NCI-H510A (cell line): ENCODE measurements around the gene PRDX4.
A peak's percentile ranks its signal among the peaks of the same experiment; 100 is the strongest.
"Not testable (repeated sequence)": the region's sequence is repeated elsewhere in the genome, so short reads cannot be mapped to it uniquely, and the experiment has no call there.

ENCODE experiments used
- DNase-seq: peaks from one replicate; lab custom pipeline; 2025; lab: John Stamatoyannopoulos, UW

PRDX4 gene

DNA sequence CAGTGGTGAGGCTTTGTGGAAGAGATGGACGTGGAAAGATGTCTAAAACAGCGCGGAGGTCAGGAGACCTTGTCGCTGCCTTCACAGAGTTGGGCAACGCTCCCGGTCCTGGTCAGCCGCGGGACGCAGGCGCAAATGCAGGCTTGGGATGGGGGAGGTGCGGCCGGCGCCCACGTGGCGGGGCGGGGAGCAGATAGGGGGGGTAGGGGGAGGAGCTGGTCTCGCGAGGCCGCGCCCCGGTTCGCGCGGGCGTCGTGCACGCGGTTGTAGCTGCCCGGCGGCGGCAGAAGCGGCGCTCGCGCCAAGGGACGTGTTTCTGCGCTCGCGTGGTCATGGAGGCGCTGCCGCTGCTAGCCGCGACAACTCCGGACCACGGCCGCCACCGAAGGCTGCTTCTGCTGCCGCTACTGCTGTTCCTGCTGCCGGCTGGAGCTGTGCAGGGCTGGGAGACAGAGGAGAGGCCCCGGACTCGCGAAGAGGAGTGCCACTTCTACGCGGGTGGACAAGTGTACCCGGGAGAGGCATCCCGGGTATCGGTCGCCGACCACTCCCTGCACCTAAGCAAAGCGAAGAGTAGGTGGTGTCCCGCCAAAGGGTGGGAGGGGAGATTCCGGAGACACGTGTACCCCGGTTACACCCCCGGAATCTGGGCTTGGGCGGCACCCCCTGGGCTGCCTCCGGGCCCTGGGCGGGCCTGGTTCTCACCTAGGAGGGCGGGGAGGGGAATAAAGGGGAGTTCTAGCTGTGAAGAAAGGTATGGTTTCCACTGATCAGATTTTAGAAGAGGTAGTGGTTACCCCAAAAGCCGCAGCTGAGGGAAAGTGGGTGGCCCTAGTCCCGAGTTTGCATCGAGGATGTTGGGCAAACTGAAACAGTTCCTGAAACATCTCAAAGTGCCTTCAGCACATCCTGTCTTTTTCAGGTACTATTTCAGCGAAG lies at the start of gene PRDX4:
TSS of gene PRDX4 (plus strand) at position 255 of the 939 bp plus-strand sequence. CDS start at position 333, 78 bp downstream.
- DNase-seq = peak; percentile 55

DNA sequence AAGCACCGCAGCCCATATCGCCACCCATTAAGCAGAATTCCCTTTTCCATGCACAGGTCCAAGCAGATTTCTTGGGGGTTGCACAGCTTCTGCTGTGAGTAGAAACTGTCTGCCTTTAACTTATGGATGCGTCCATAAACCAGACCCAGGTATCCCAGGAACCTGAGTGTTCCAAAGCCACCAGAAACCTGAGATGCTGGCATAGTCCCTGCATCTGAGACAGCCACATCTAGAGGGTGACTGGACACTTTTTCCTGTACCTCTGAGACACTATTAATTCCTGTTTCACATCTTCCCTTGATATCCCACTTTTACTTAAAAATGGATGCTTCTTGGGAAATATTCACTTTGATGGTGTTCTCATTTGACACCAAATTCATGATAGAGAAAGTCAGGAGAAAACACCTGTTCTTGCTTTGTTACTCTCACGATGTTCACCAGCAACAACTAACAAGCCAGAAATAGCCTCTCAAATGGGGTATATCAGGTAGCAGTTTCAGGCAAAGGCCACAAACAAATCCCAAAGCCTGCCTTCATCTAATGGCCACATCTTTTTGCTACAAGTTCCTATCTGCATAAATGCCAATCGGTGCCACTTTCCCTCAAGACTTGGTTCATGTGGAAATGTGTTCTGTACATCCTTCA lies 45.5 kb upstream of the PRDX4 start:
- DNase-seq = no peak

DNA sequence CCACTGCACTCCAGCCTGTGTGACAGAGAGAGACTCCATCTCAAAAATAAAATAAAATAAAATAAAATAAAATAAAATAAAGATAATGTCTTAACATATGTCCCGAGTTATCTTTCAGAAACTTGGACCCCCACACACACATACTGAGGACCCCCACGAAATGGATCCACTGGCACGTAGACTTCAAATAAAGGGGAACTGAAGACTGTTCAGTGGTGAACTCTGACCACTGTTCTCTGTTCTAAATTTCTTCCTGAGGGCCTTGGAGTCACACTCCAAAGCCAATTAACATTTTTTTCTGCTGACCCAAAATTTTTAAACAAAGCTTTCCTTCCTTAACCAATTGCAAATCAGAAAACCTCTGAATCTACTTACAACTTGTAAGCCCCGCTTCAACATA lies 43.5 kb upstream of the PRDX4 start:
- DNase-seq = no peak

DNA sequence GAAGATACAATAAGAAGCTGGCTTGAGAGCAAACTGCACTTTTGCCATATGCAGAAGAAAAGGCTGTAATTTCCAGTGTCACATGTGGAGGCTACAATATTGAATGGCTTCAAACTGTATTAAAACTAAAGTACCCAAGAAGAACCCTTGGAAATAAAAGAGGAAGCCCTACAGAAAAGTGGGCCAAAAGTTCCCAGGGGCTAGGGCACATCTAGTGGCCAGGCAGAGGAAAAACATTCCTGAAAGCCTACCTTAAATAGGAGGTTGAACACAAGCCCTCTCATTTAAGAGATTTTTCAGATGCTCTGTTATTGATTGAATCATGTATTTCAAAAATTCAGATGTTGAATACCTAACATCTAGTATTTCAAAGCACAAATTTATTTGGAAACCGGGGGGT lies 40.6 kb upstream of the PRDX4 start:
- no peak for DNase-seq

DNA sequence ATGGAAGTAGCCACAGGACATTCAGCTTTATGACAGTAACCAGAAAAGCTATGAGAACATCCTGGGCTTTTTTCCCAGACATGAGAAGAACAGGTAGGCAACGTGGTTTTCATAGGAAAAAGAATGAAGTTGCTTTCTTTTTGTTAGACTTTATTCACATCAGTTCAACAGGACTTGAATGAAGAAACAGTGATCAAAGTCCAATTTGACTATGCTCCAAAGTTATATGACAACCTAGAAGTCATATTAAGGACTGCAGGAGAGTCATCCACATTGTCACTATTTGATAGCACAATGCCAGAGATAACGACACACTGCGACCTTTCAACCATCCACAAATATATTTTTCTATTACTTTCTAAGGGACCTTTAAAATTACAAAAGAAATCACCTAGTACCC lies 39.2 kb upstream of the PRDX4 start:
- DNase-seq = no peak

DNA sequence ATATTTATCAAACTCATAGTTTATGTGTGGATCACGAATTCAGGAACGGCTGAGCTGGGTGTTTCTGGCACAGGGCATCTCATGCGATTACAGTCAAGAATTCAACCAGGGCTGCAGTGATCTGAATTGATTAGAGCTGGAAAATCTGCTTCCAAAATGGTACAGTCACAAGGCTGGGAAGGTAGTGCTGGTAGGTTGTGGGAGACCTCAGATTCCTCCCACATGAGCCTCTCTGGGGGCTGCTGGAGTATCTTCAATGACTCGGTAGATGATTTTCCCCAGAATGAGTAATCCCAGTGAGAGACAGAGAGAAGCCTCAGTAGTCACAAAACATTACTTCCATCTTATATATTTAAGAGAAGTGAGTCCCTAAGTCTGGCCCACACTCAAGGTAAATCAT lies 36.2 kb upstream of the PRDX4 start:
- no peak for DNase-seq

- DNase-seq = no peak
Measured at GRCh38 chrX:23633834-23634580, 33.3 kb upstream of the PRDX4 start.

DNA sequence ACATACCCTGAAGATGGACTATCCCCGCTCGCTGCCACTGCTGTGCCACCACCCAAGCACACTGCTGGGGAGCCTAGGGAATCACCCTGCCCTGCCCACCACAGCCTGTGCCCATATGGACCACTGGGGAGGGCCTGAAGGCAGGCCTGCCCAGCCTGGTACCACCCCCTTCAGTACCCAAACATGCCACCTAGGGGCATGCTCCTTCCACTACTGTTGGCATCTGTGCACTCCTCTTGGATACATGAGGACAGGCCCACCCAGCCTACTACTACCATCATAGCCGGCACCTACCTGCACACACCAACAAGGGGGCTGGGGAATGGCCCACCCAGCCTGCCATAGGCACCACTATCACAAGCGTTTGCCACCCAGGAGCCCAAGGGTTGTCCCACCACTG lies 30.1 kb upstream of the PRDX4 start:
- DNase-seq = no peak

- no peak for DNase-seq
Measured at GRCh38 chrX:23643020-23643419, 24.3 kb upstream of the PRDX4 start.

DNA sequence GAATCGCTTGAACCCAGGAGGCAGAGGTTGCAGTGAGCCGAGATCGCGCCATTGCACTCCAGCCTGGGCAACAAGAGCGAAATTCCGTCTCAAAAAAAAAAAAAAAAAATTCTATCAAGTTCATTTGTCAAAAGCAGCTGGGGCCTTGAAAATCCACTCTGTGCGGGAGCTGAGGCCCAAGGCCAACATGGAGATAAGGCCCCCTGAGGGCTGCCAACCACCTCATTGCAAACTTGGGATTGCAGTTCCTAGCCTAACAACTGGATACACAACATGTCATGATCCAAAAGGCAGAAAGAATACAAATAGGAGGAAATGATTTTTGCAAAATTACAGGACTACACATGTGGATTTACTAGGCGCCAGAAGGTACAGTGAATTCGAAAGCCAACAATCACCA lies 22.5 kb upstream of the PRDX4 start:
- no peak for DNase-seq

DNA sequence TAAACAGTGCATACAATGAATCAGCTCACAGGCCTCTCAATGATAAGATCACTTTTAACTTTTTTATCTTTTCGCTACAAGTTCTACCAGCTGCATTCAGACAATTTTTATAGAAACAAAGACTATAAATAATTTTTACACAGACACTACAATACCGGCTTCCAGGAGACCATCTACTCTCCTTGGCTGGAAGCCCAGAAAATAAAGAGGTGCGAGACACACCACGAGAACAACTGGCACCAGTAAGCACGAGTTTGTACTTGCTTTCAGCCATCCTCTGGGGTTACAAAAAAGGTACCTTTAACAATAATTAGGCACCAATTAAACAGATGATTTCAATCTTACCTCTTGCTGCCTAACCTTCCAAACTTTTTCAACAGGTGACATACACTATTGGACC lies 11.2 kb upstream of the PRDX4 start:
- no peak for DNase-seq

DNA sequence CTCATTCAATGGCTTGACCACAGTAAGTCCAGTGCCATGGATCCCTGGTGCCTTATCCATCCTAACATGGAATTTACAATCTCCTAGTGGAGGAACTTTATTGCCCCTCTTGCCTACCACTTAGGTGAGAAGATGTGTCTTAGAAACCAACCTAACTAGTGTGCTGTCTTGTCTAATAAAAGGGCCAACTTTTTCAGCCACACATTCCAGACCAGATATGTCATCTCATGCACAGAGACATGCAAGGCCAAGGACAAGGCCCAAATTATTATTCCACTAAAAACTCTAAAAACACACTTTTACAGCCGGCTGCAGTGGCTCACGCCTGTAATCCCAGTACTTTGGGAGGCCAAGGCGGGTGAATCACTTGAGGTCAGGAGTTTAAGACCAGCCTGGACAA lies 10.6 kb upstream of the PRDX4 start:
- no peak for DNase-seq

DNA sequence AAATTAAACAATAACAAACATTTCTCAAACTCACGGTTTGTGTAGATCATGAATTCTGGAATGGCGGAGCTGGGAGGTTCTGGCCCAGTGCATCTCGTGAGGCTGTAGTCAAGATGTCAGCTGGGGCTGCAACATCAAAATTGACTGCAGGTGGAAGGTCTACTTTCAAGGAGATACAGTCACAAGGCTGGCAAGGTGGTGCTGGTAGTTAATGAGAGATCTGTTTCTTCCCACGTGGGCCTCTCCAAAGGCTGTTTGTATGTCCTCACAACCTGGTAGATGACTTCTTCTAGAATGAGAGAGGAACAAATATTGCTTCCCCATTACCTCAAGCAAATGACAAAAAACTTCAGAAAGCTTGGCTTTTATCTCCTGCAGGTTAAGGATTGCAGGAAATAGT lies 8.0 kb upstream of the PRDX4 start:
- no peak for DNase-seq

GRCh38 chrX:23660083-23660765 lies 7.1 kb upstream of the PRDX4 start:
- DNase-seq = not testable (repeated sequence)

GRCh38 chrX:23660766-23661132 lies 6.5 kb upstream of the PRDX4 start:
- no peak for DNase-seq

DNA sequence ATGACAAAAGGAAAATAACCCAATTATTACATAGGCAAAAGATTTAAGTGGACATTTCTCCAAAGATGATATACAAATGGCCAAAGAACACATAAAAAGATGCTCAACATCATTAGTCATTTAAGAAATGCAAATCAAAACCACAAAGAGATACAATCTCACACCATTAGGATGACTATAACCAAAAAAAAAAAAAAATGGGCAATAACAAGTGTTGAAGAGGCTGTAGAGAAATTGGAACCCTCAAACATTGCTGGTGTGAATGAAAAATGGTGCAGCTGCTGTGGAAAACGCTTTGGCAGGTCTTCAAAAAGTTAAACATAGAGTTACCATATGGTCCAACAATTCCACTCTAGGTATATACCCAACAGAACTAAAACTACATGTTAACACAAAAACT lies 5.6 kb upstream of the PRDX4 start:
- DNase-seq = no peak

DNA sequence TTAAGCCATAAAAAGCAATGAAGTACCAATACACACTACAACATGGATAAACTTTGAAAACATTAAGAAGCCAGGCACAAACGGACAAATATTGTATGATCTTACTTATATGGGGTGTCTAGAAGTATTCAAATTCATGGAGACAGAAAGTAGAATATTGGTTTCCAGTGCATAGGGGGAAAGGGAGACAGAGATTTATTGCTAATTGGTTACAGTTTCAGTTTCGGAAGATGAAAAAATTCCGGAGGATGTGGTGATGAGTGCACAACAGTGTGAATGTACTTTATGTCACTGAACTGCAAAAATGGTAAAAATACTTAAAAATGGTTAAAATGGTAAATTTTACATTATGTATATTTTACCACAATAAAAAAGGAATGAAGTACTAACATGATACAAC lies 5.1 kb upstream of the PRDX4 start:
- DNase-seq = no peak

- DNase-seq = no peak
Measured at GRCh38 chrX:23662853-23663252, 4.4 kb upstream of the PRDX4 start.

DNA sequence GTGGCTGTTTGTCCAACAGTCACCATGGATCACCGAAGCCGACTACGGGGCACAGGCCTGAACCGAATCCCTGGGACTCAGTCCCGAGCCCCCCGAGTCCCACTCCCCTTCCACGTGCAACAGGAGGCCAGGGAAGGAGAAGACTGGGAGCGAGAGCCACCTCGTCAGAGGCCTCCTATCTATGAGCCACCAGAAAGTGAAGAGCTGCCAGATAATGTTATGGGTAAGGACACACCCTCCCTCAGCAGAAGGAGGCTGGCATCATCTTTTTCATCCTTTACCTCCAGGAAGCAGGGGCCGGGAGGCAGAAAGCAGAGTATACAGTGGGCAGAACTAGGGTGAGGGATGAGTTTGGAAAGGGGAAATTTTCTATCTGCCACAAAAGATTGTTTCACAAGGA lies 2.8 kb upstream of the PRDX4 start:
- no peak for DNase-seq

- no peak for DNase-seq
Measured at GRCh38 chrX:23666282-23666681, 1.0 kb upstream of the PRDX4 start.

GRCh38 chrX:23668335-23668734 lies 1.0 kb downstream of the PRDX4 start:
- no peak for DNase-seq

- DNase-seq = no peak
Measured at GRCh38 chrX:23670528-23670927, 3.2 kb downstream of the PRDX4 start.
